Measurements from ENCODE around the gene XRN1.

DNA sequence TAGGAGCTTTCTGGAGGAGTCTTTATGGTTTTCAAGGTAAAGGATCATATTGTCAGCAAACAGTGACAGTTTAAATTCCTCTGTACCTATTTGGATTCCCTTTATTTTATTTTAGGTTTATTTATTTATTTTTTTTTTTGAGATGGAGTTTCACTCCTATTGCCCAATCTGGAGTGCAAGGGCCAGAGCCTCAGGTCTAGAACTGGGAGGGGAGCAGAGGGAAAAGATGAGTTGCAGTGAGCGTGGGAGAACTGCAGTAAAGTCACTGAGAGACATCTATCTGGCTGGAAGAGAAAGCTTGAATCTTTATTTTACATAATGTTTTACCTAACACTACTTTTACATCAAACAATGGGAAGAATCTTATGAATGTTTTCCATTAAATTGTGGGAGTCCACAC, 172.9 kb downstream of the XRN1 start:
- no peak for TF ChIP-seq EZH2phosphoT487 (IDR thresholded peaks at IDR 0.05; ENCODE audit: borderline replicate concordance)
- TF ChIP-seq, protein P1, sequence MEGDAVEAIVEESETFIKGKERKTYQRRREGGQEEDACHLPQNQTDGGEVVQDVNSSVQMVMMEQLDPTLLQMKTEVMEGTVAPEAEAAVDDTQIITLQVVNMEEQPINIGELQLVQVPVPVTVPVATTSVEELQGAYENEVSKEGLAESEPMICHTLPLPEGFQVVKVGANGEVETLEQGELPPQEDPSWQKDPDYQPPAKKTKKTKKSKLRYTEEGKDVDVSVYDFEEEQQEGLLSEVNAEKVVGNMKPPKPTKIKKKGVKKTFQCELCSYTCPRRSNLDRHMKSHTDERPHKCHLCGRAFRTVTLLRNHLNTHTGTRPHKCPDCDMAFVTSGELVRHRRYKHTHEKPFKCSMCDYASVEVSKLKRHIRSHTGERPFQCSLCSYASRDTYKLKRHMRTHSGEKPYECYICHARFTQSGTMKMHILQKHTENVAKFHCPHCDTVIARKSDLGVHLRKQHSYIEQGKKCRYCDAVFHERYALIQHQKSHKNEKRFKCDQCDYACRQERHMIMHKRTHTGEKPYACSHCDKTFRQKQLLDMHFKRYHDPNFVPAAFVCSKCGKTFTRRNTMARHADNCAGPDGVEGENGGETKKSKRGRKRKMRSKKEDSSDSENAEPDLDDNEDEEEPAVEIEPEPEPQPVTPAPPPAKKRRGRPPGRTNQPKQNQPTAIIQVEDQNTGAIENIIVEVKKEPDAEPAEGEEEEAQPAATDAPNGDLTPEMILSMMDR (conservative IDR thresholded peaks at IDR 0.05; ENCODE audit: low read length), result no peak

Data from Loucy (cell line).